Activated naive CD8-positive, alpha-beta T cell treated with anti-CD3 and anti-CD28 coated beads for 36 hours (primary cell): ENCODE results near the gene GPR31. TPM values are rescaled to one million over a fixed set of nuclear protein-coding genes. Genes with fewer than 3 reads are reported as not detected.

ENCODE experiments used
- DNase-seq: peaks from one replicate; pipeline ENCODE4 v3.0.0; 2021
- H3K27ac Mint-ChIP-seq: one replicate; pipeline ENCODE4 v1.8.0; 2022; ENCODE audit warnings: mild to moderate bottlenecking, moderate library complexity, mixed read lengths
- H3K27me3 Mint-ChIP-seq: one replicate; pipeline ENCODE4 v1.8.0; 2022; ENCODE audit warnings: mild to moderate bottlenecking, mixed read lengths
- H3K36me3 Mint-ChIP-seq: one replicate; pipeline ENCODE4 v1.8.0; 2021; ENCODE audit warnings: mild to moderate bottlenecking, mixed read lengths
- H3K4me1 Mint-ChIP-seq: one replicate; pipeline ENCODE4 v1.8.0; 2021; ENCODE audit warnings: mixed read lengths
- H3K4me3 Mint-ChIP-seq: one replicate; pipeline ENCODE4 v1.8.0; 2022; ENCODE audit warnings: mild to moderate bottlenecking, moderate library complexity, mixed read lengths
- H3K9me3 Mint-ChIP-seq: one replicate; pipeline ENCODE4 v1.8.0; 2022; ENCODE audit warnings: mixed read lengths
- total RNA-seq, 2 experiments: library from RNA; stranded (reverse); gene quantifications; one replicate each; pipeline ENCODE4 v1.2.3, GENCODE V29; 2021

Gene GPR31
- total RNA-seq, 2 experiments from 2014 or later = not detected

DNA sequence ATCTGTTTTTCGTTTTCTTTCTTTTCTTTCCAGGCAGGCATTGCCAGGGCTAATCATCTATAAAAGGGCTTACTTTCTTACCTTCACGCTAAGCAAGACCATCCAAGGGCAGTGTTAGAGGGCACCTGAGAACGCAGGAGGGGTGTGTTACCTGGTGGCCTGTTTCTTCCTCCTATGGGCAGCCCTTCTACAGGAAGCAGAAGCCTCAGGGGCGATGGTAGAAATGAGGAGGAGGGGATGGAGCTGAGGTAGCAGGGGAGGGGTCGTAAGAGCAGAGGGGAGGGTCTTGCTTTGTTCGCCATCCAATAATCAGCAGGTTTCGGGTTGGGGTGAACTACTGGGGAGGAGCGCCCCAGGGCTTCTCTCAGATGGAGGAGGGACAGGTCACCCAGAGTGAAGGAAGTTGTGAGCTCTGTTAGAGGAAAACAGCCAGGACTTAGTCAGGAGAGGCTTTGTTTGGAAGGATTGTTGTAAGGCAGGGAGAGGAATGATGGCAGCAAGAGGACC lies 36.4 kb downstream of the GPR31 start:
- Mint-ChIP-seq H3K36me3 (no peaks in the 10 kb centered on the region), H3K4me3 (no peak overlapping the region), H3K27ac (peak overlapping the region; percentile 67), H3K27me3 (no peaks in the 10 kb centered on the region), H3K9me3 (no peaks in the 10 kb centered on the region), H3K4me1 (peaks cover 18% of the 10 kb centered on the region)
- no peak for DNase-seq

DNA sequence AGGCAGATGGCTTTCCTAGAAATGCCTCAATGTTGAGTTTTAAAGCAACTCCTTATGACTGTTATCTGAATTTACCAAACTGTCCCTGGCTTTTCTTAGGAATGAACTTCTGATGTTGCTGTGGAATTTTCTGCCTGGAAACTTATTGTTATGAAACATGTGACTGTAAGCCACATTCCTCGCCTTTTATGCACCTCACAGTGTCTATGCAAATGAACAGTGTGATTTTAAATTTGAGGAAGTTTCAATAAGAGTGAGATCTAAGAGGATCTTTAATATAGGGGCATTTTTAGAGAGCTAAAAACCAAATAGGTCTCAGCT lies 37.2 kb downstream of the GPR31 start:
- Mint-ChIP-seq H3K4me3 (no peak overlapping the region), H3K36me3 (no peaks in the 10 kb centered on the region), H3K4me1 (peaks cover 18% of the 10 kb centered on the region)

DNA sequence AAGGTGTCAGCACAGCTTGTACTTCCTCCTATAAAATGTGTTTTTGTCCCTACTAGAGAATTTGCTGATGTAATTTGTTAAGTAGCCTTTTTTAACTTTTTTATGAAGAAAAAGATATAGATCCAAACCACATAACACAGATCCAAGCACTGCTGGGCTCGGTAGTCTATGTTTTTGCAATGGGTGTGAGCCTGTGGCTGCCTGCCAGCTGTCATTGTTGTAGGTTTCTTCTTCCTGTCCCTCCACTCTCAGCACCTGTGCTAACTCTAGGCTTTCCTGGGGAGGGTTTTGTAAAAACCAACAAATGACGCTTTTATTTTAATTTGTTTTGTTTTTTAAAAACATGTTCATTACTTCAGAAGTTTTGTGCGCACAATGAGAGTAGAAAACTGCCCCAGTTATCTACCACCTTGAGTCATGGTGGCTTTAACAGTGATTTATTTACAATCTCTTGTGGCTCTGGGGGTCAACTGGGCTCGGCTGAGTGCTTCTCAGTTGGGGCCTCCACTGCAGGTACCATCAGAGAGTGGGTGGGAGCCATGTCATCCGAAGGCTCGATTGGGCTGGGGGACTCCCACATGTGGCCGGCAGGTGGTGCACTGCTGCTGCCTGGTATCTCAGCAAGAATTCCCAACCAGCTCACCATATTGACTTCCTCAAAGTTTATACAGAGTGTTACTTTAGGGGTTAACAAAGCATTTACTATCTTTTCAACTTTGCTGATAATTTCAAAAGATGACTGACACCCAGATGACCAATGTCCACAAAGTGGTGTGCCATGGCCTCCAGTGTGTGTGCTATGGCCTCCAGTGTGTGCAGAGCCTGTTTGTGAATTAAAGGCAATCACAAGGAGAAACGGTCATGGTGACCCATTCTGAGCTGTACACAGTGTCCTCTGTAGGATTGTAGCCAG lies 37.9 kb downstream of the GPR31 start:
- DNase-seq = no peak
- H3K4me3 Mint-ChIP-seq = no peak overlapping the region
- H3K9me3 Mint-ChIP-seq = no peaks in the 10 kb centered on the region
- no peaks in the 10 kb centered on the region for H3K27me3 Mint-ChIP-seq
- H3K4me1 Mint-ChIP-seq = peaks cover 18% of the 10 kb centered on the region
- H3K36me3 Mint-ChIP-seq = no peaks in the 10 kb centered on the region
- H3K27ac Mint-ChIP-seq = no peak overlapping the region

More for the DNA sequence above, 37.2 kb downstream of the GPR31 start:
- Mint-ChIP-seq H3K9me3 (no peaks in the 10 kb centered on the region), H3K27me3 (no peaks in the 10 kb centered on the region), H3K27ac (no peak overlapping the region)
- no peak for DNase-seq

DNA sequence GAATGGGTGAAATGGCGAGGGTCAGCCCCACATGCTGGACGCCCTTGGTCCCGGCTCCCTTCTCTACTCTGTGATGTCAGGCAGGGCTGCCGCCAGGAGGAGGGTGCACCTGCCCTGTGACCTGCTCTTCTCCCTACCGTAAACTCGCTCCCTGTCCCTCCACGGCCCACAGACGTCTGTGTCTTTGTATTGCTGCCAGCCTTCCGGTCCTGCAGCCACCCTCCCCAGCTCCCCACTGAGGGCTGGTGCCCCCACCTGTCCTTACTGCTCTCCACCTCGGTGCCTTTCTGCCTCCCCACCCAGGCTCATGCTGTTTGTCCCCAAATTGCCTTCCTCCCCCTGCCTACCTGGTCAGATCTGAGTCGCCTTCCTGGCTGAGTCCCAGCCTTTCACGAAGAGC lies 38.9 kb downstream of the GPR31 start:
- Mint-ChIP-seq H3K9me3 (no peaks in the 10 kb centered on the region), H3K27me3 (no peaks in the 10 kb centered on the region), H3K4me3 (no peak overlapping the region), H3K4me1 (peaks cover 18% of the 10 kb centered on the region), H3K27ac (no peak overlapping the region), H3K36me3 (no peaks in the 10 kb centered on the region)
- no peak for DNase-seq

DNA sequence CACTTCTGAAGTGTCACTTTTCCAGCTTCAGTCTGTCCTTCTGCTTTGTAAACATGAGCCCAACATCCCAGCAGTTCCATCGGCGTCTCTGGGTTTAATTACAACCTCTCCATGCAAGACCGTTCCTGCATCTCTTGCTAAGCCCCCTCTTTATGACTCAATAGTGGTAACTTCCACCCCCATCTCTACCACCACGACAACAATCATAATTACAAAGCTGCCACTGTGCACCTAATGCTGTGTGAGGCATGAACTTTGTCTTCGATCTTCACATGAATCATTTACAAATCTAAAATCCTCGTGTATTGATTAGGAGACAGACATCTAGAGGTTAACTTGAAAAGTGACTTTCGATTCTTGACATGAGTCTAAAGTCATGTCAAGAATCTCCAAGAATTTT lies 39.8 kb downstream of the GPR31 start:
- H3K36me3 Mint-ChIP-seq = no peaks in the 10 kb centered on the region
- peaks cover 18% of the 10 kb centered on the region for H3K4me1 Mint-ChIP-seq
- DNase-seq = no peak
- no peaks in the 10 kb centered on the region for H3K9me3 Mint-ChIP-seq
- H3K27me3 Mint-ChIP-seq = no peaks in the 10 kb centered on the region
- no peak overlapping the region for H3K4me3 Mint-ChIP-seq
- no peak overlapping the region for H3K27ac Mint-ChIP-seq

DNA sequence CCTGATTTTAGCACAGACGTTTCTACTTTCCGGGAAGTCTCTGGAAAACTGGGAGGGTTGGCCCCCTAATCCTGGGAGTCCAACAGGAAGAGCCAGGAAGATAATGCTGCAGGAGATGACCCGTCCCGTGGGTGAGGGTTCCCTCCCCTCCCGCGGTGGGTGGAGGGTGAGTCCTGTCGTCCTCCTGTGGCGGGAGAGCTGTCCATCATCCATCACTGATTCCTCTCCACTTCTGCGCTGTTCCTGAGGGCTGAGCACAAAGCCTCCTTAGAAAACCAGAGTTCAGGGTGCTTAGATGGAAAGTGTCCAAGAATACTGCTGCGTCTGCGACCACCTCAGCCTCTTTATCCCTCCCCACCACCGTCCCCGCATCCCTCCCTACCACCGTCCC lies 40.9 kb downstream of the GPR31 start:
- DNase-seq = no peak
- Mint-ChIP-seq H3K27me3 (no peaks in the 10 kb centered on the region), H3K27ac (no peak overlapping the region), H3K4me3 (no peak overlapping the region), H3K4me1 (peaks cover 25% of the 10 kb centered on the region), H3K9me3 (no peaks in the 10 kb centered on the region), H3K36me3 (no peaks in the 10 kb centered on the region)

DNA sequence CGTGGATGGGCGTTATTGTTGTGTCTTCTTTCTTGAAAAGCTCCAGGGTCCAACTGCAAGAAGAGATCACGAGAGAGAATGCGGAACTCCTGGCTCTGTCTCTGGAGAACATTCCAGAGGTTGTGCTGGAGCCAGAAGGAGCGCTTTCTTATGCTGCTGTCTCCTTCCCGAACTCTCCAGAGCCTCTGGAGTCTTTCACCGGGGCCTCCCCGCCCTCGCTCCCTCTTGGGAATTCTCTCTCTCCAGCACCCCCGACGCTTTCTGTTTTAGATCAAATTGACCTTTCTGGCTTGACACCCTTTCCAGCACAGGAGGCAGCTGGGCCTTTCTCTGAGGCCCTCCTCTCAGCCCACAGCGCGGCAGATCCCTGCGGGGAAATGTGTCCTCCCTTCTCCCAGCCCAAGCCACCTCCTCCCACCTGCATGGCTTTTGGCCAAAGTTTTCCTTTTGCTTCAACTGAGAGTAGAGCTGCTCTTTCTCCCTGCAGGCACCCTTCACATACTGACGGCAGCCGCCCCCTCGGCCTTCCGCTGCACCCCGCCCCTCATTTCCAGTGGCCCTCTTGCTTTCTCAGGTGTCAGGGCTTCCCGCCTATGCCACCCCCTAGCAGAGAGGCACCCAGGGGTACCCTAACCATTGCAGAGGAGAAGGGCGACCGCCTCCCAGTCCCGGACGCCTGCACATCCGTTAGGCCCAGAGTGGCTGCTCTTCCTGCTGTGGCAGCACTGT lies 41.5 kb downstream of the GPR31 start:
- Mint-ChIP-seq H3K4me3 (no peak overlapping the region), H3K9me3 (no peaks in the 10 kb centered on the region), H3K4me1 (peaks cover 26% of the 10 kb centered on the region), H3K27me3 (no peaks in the 10 kb centered on the region), H3K27ac (no peak overlapping the region), H3K36me3 (no peaks in the 10 kb centered on the region)
- DNase-seq = no peak

DNA sequence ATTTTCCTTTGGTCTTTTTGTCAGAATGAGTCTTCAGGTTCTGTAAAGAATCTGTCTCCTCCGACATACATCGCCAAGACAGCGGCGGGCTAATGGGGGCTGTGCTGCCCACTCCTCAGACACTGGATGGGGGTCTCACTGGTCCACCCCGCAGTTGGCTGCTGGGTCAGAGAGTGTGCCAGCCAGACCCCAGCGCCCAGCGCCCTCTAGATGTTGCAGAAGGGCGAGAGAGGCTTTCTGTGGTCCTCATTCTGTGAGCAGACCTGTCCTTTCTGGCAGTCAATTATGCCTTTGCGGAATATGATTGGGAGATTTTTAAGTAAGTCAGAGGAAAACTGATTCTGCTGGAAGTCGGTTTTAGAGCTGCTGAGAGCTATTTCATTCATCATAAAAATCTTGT lies 42.7 kb downstream of the GPR31 start:
- no peaks in the 10 kb centered on the region for H3K27me3 Mint-ChIP-seq
- peaks cover 25% of the 10 kb centered on the region for H3K4me1 Mint-ChIP-seq
- H3K4me3 Mint-ChIP-seq = no peak overlapping the region
- no peaks in the 10 kb centered on the region for H3K36me3 Mint-ChIP-seq
- H3K9me3 Mint-ChIP-seq = no peaks in the 10 kb centered on the region
- no peak overlapping the region for H3K27ac Mint-ChIP-seq
- DNase-seq = no peak

DNA sequence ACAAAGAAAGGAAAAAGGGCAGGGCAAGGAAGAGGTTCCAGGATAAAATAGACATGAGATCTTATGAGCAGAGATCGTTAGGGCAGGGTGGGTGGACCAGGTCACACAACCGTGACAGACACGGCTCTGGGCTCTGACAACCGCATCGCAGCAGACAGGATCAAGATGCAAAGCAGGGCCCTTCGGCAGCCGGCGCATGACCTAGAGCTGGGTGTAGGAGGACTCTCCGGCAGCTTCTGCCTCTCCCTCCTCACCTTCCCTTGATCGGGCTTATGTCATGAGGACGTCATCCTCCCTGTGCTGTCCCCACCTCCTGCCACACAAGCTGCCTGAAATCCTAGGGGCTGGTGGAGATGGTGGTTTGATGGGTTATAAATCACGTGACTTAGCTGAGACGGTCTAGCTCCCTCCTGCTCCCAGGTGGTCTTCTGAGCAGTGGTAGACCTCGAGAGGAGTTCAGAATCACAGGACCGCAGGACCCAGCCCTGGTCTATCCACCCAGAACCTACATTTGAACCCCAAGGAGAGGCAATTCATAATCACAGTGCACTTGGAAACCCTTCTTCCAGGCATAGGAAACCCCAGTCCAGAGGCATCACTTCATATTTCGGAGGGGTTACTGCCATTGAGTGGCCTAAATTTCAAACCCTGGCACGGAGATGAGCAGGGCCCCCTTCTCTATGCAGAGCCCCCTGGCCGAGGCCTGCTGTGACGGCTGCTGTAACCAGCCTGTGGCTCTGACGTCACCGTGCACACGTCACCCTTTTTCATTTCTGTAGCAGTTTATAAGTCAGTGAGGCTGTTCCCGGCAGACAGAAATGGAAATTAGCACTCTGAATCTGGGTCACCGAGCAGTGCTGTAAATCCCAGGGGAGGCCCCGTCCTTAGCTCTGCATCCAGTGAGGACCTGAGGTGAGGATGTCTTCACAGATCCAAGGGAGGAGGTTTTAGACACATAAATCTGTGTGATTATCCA lies 43.6 kb downstream of the GPR31 start:
- Mint-ChIP-seq H3K4me1 (peaks cover 19% of the 10 kb centered on the region), H3K4me3 (no peak overlapping the region), H3K27ac (peak overlapping the region; percentile 47), H3K36me3 (no peaks in the 10 kb centered on the region), H3K9me3 (no peaks in the 10 kb centered on the region), H3K27me3 (no peaks in the 10 kb centered on the region)
- DNase-seq = no peak

DNA sequence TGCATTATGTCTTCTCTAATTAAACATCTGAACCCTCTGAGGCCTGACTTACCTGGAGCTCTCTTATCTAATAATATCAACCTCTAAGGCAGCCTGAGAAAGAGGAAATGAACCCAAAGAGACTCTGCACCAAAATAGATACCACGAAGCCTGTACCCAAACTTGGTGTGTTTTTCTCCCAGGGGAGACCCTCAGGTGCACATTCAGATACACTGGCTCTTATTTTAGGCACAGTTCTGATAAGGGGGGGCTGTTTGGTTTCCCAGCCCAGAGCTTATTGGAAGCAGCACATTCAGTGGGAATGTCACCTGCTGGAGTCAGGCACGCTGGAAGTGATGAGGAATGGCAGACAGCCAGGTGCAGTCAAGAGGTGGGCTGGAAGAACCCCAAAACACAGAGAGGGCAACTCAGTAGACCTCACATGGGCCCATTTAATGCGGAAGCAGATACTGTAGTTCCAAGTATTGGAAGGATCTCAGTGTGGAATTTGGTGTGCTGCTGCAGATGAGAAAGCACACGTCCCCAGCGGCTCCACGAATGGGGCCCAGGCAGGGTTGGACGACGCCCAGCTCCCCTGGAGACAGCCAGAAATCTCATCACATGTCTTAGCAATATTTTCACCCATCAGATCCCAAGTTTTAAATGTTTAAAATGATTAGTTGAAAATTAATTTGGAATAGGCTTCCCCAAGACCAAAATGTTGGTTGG lies 44.6 kb downstream of the GPR31 start:
- no peaks in the 10 kb centered on the region for H3K9me3 Mint-ChIP-seq
- H3K4me1 Mint-ChIP-seq = peaks cover 14% of the 10 kb centered on the region
- DNase-seq = no peak
- no peak overlapping the region for H3K27ac Mint-ChIP-seq
- H3K36me3 Mint-ChIP-seq = no peaks in the 10 kb centered on the region
- no peaks in the 10 kb centered on the region for H3K27me3 Mint-ChIP-seq
- H3K4me3 Mint-ChIP-seq = no peak overlapping the region

DNA sequence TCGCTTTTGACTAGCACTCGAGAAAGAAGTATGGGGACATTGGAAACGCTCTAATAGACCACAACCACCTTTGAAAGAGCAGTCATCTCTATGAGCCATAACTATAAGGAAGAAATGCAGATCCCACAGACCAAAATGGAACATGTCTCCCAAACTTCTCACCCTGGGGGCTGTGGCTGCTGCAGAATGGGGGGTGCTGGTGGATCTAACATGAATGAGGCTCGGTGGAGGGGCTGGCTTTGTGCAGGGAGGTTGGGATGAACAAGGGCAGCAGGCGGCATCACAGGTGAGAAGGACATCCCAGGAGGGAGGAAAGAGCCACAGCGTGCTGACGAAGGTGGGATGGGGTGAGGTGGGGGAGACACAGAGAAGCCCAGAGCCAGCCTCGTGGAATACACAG lies 45.4 kb downstream of the GPR31 start:
- no peaks in the 10 kb centered on the region for H3K27me3 Mint-ChIP-seq
- H3K36me3 Mint-ChIP-seq = no peaks in the 10 kb centered on the region
- no peak overlapping the region for H3K27ac Mint-ChIP-seq
- peaks cover 16% of the 10 kb centered on the region for H3K4me1 Mint-ChIP-seq
- no peaks in the 10 kb centered on the region for H3K9me3 Mint-ChIP-seq
- no peak overlapping the region for H3K4me3 Mint-ChIP-seq
- no peak for DNase-seq

DNA sequence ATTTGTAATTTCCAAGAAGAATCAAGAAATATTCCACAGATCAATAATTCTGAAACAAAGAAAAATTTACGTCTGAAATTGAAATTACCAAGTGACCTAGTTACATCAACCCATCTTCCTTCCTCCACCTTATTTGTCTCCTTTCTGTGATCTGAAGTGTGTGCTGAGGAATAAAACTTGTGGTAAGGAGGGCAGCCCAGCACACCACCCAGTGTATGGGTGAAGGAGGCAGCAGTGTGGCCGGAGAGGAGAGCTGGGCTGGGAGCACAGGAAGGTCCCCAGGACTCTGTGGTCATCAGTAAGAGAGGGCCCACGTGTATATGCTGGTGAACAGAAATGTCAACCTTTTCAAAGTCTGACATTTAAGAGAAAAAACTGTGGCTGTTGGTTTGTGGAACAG lies 46.2 kb downstream of the GPR31 start:
- H3K4me1 Mint-ChIP-seq = peaks cover 16% of the 10 kb centered on the region
- peak overlapping the region; percentile 81 for H3K27ac Mint-ChIP-seq
- no peak overlapping the region for H3K4me3 Mint-ChIP-seq

DNA sequence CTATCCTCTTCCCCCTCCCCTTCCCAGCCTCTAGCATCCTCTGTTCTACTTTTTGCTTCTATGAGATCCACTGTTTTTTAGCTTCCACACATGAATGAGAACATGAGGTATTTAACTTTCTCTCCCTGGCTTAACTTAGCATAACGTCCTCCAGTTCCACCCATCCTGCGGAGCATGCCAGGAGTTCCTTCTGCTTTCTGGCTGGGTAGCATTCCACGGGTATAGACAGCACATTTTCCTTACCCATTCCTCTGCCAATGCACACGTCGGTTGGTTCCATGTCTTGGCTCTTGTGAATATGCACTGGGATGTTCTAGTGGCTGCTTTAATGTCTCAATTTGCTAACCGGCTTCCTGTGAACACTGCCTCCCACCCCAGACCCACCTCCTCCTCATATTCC lies 48.1 kb downstream of the GPR31 start:
- Mint-ChIP-seq H3K27me3 (no peaks in the 10 kb centered on the region), H3K36me3 (no peaks in the 10 kb centered on the region), H3K4me3 (no peak overlapping the region), H3K9me3 (no peaks in the 10 kb centered on the region), H3K27ac (no peak overlapping the region), H3K4me1 (peaks cover 16% of the 10 kb centered on the region)
- no peak for DNase-seq

More for the DNA sequence above, 46.2 kb downstream of the GPR31 start:
- DNase-seq = no peak
- Mint-ChIP-seq H3K36me3 (no peaks in the 10 kb centered on the region), H3K9me3 (no peaks in the 10 kb centered on the region), H3K27me3 (no peaks in the 10 kb centered on the region)

DNA sequence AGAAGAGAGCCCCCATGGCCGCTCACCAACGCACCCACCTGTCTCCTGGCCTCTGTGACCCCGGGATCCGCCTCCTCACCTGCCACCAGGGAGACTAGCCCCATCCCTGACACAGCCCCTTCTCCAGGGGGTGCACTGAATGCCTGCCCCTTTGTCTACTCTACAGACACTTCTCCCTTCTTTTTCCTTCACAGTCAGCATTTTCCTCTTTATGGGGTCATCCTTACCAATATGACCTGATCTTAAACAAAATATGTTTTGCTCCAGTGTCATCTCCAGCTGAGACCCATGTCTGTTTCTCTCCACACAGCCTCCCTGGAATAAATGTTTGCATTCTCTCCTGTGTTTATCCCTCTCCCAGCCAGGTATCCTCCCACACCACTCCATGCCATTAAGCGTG lies 49.5 kb downstream of the GPR31 start:
- H3K27me3 Mint-ChIP-seq = no peaks in the 10 kb centered on the region
- H3K9me3 Mint-ChIP-seq = no peaks in the 10 kb centered on the region
- H3K4me1 Mint-ChIP-seq = peaks cover 18% of the 10 kb centered on the region
- H3K27ac Mint-ChIP-seq = no peak overlapping the region
- no peak overlapping the region for H3K4me3 Mint-ChIP-seq
- no peaks in the 10 kb centered on the region for H3K36me3 Mint-ChIP-seq
- DNase-seq = no peak
